Right renal cortex interstitium (tissue), 3 donors: ENCODE results near the gene ZNF593OS. TPM values are rescaled to one million over a fixed set of nuclear protein-coding genes. Genes with fewer than 3 reads are reported as not detected.

Experiments used
- DNase-seq, 3 donors: peaks; one replicate each; pipeline ENCODE4 v3.0.0-alpha.2; 2013; ENCODE audit warnings: low read depth in 3 of 3, low spot score in 2 of 3
- polyA plus RNA-seq, 3 donors: library from polyadenylated mRNA; unstranded; fragments of 120-200 nt; gene quantifications; one replicate each; pipeline ENCODE4 v1.2.1, GENCODE V29; 2013; ENCODE audit not compliant: insufficient read length in 3 of 3

The ZNF593OS gene
- polyA plus RNA-seq, 3 donors = 0.42 to 0.62 (median 0.60) TPM

DNA sequence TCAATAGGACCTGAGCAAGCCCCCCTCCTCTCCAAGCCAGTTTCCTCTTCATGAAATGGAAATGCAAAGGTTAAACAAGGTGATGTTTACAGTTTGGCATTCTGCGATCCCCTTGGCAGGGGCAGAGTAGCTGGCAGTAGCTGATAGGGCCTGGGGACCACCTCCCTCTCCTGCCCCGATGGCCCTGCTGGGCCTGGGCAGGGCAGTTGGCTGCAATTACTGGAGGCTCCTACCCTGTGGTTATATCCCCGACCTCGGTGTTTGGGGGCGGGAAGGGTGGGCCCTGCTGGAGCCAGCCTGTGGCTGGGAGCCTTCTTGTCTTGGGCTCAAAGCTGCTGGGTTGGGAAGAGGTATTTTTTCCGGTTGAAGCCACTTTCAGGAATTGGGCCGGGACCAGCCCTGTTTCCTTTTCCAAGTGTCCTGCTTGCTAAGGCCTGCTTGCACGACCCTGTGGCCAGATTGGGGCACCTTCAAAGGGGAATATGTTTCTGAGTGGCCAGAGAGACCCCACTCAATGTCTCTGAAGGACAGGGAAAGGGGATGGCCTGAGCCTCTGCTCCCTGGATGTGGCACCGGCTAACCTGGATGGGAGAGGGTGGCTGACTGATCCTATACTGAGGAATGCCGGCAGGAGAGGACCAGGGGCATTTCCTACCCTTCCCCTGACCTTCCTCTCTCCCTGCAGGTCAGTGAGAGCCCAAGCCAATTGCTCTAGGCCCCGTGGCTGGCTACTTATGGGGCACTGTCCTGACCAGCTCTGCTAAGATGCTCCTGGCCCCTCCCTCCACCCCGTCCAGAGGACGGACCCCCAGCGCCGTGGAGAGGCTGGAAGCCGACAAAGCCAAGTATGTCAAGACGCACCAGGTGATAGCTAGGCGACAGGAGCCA lies 10.9 kb downstream of the ZNF593OS start:
- DNase-seq = no peak

DNA sequence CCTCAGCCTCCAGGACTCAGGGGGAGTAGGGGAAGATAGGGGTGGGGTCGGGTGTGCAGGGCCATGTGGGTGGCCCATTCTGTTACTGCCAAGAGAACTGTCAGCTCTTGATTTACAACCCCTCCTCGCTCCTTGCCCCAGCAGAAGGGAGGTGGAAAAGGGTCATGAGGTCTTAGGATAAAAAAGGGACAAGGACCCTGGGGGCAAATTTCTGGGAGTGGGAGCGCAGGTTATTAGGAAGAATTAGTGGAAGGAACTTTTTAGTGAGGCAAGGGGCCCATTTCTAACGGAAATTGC lies 11.9 kb downstream of the ZNF593OS start:
- no peak for DNase-seq

GRCh38 chr1:26158908-26159742 lies 12.5 kb downstream of the ZNF593OS start, which contains the start of gene FAM110D:
FAM110D (plus strand) TSS chr1:26159079; CDS start chr1:26161292, 2,213 bp downstream.
- DNase-seq = no peak

DNA sequence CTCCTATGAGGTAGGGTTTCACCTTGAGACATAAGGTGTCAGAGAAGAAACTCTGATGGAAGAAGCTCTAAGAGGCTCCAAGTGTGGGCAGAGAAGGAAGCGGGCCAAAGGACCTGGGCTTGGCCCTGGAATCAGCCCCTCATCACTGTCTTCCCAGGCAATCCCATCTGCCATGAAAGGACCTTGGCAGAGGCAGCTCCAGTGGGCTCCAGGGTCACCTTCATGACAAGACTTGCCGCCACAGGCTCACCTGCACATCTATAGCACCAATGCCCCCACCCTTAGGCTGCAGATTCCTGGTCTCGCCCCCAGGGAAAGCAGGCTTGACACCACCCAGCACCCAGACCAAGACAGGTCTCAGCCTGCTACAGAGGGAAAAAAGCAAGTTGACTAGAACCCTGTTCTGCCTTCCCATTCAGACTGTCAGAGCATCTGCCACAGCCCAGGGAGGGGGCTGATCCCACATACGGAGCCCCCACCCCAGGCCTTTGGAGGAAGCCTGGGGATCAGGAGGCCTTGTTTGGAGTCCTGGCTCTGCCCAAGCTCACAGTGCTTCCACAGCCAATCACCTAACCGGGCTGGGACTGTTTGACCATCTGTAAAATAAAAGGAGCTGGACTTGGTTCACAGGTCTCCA lies 13.2 kb downstream of the ZNF593OS start:
- DNase-seq = no peak

- DNase-seq = no peak
Measured at GRCh38 chr1:26156285-26157038, 15.2 kb downstream of the ZNF593OS start.

GRCh38 chr1:26155370-26156284 lies 16.0 kb downstream of the ZNF593OS start:
- DNase-seq = no peak

DNA sequence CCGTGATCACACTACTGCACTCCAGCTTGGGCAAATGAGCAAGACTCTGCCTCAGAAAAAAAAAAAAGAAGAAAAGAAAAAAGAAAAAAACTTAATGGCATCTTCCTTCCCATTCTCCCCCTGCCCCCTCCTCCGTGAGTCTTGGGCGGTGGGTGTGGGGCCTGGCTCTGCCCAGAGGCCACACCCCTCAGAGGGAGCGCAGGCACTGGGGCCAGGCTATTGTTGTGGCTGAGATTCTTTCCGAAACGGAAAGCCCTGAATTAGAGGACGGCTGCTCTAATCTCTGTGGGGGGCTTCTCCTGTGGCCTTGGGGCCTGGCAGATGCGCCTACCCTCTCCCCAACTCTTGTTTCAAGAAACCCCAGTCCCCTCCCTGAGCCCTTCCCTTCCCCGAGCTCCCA lies 16.9 kb downstream of the ZNF593OS start:
- no peak for DNase-seq

GRCh38 chr1:26153966-26154532 lies 17.6 kb downstream of the ZNF593OS start:
- no peak for DNase-seq

GRCh38 chr1:26148887-26149286 lies 22.7 kb downstream of the ZNF593OS start:
- no peak for DNase-seq

GRCh38 chr1:26145960-26146294 lies 25.7 kb downstream of the ZNF593OS start:
- DNase-seq = no peak

DNA sequence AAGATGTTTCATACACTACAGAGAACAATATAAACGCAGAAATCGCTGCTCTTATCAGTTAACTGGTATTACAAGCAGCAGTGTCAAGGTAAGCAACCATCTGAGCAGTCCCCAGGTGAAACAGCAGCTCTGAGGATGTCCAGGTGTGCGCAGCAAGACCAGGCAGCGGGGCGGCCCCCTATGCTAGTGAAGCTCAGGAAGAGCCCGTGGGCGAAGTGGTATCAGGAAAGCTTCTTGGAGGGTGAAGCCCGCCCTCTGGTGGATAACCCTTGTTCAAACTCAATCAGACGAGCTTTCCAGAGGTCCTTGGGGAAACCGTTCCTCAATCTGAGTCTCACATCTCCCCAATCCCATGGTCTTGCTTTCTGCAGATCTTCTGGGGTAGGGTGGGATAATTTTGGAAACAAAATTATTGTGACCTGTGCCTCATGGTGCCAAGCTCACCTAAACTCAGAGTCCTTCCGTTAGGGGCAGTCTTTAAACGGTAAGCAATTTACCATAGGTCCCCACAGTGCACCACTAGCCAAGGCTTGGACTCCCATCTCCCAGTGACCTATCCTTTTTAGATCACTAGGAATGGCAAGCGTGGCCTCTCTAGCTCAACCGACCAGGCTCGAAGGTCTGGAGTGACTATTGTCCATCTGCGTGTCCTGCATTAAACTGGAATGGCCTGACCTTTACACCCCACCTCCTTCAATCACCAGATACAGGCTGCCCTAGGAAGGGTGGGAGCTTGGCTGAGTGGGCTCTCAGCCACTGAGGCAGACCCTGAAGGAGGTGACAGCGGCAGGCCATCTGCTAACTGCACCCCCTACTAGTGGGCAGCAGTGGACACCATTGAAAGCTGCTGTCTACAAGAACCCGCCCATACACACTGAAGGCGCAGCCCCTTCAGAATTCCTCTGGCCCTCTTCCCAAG lies 26.3 kb downstream of the ZNF593OS start:
- peak in 1 of 3 donors; percentile 64 for DNase-seq

DNA sequence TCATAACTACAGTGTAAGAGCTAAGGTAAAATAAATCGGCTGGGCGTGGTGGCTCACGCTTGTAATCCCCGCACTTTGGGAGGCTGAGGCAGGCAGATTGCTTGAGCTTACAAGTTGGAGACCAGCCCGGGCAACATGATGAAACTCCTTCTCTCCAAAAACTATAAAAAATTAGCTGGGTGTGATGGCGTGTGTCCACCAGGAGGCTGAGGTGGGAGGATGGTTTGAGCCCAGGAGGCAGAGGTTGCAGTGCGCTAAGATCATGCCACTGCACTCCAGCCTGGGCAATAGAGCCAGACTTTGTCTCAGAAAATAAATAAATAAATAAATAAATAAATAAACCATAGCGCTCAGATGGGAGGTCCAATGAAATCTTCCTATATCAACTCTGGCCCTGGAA lies 29.5 kb downstream of the ZNF593OS start:
- DNase-seq = no peak

- no peak for DNase-seq
Measured at GRCh38 chr1:26138974-26139558, 32.6 kb downstream of the ZNF593OS start.

DNA sequence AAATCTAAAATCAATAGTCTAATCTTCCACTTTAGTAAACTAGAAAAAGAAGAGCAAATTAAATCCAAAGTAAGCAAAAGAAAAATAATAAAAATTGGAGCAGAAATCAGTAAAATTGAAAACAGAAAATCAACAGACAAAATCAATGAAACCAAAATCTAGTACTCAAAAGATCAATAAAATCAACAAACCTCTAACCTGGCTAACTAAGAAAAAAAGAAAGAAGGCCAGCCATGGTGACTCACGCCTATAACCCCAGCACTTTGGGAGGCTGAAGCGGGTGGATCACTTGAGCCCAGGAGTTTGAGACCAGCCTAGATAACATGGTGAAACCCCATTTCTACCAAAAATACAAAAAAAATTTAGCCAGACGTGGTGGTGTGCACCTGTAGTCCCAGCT lies 37.2 kb downstream of the ZNF593OS start:
- DNase-seq = no peak

DNA sequence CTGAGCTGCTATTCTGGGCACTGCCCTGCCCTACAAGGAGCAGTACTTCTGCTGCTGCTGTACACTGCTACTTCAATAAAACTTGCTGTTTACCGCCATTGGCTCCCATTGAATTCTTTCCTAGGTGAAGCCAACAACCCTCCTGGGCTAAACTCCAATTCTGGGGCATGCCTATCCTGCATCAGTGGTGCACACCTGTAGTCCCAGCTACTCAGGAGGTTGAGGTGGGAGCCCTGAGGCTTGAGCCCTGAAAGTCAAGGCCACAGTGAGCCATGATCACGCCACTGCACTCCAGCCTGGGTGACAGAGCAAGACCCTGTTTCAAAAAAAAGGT lies 38.8 kb downstream of the ZNF593OS start:
- DNase-seq = no peak

GRCh38 chr1:26132128-26132833 lies 39.4 kb downstream of the ZNF593OS start:
- no peak for DNase-seq

- DNase-seq = no peak
Measured at GRCh38 chr1:26130695-26131094, 40.9 kb downstream of the ZNF593OS start.
